Brain pericyte (primary cell): Measurements from ENCODE around the gene WDR38.

ENCODE experiments used
- DNase-seq: peaks from one replicate; pipeline ENCODE4 v3.0.0-alpha.2; 2012; ENCODE audit warnings: low read depth, low spot score

Gene WDR38

DNA sequence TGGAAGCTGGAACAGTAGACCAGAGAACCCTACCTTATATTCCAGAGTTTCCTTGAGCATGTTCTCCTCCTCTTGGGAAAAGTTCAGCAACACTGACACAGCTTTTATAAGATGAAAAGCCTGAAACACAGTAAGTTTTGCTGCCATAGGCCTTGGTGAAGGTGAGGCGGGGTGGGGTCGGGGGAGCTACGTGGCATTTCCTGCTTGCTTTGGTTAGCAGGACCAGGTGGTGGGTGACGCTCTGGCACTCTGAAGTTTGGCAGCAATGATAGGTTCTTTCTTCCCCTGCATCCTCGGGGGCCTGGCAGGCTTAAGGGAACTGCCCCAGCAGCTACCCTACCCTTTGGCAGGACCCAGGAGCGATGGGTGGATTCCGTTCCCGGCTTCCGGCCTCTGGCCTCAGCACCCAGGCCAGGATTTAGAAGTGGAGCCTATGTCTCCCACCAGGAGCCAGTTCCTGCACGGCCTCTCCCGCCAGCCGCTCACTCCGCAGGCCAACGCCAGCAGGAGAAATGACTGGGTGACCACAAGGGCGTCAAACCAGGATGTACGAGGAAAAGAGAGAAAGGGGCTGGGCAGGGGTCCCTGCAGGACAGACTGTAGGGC lies 28.0 kb downstream of the WDR38 start:
- no peak for DNase-seq

DNA sequence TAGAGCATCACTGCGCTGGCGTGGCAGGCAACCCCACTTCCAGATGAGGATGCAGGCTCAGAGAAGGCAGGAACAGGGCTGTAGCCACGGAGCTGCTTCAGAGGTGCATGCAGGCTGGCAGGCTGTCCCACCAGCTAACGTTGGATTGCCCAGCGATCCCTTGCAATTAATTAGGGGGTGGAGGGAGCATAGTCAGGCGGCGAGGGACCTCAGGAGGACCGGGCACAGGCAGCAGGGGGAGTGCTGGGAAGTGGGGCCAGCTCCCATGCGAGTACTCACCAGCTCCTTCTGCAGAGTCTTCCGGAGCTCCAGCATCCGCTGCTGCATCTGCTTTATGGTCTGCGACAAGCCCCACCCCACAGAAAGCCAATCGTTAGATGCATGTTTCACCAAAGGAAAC lies 29.0 kb downstream of the WDR38 start:
- no peak for DNase-seq

DNA sequence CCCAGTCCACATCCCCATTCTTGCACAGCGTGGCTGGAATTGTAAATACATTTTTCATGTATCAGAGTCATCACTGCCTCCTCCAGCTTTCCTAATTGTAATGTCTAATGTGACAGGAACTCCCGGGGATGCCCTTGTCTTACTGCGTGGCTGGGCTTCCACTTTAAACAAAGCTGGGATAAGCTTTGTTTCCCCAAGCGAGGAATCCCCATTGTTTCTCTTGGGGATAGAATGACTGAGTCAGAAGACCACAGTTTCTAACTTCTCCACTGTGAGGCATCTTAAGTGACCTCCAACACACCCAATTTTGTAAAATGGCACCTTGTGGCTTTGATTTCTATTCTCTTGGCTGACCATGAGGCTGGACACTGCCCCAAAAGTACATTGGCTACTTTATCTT lies 31.1 kb downstream of the WDR38 start:
- DNase-seq = no peak

DNA sequence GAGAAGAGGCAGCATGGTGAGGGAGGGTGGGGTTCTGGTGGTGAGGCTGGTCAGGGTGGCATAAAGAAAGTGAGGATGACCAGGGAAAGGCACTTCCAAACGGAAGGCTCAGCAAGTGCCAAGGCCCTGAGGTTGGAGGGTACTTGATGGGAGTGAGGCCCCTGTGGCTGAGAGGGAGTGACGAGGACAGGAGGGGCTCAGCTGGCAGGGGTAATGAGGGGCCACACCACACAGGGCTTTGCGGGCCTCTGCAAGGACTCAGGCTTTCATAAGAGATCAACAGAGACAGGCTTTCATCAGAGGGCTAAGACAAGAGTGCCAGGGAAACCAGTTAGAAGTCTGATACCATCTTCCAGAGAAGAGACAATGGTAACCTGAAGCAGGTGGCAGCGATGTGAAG lies 32.3 kb downstream of the WDR38 start:
- no peak for DNase-seq

DNA sequence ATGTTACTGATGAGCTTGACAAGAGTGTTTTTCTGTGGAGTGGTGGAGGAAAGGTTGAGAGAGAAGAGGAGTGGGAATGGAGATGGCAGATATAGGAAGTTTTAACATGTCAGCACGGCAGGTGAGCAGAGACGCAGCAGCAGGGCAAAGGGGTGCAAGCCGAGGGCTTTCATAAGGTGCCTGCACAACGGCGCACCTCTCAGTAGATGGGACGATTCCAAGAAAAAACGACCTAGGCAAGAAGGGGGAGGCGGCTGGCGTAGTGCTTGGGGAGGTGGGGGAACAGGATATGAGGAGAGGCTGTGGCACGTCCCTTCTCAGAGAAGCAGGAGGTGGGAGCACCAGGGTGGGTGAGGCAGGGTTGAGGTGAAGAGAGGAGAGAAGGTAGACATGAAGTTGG lies 33.2 kb downstream of the WDR38 start:
- DNase-seq = no peak

DNA sequence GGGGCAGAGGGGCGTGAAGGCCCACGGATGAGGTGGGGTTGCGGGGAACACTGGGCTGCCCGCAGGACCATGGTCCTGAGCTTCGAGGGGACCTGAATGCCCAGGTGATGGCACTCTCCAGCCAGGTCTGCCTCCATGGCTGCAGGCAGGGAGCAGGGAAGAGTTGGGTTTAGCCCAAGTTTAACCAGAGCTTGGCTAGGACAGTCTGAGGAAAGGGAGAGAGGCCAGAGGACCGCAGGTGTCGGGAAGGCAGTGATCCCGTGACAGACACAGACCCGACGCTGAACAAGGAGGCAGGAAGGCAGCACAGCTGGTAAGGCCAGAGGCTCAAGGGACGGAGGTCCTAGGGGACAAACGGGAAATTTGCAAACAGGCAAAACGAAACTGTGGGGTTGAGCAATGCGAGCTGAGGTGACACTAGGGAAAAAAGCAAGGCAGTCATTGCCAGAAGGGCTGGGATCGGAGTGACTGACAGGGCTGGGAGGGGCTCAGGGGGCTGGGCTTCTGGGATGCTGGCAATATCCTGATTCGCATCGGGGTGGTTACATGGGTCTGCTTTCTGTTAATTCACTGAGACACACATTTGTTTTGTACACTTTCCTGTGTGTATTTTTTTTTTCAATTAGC lies 33.7 kb downstream of the WDR38 start:
- no peak for DNase-seq

DNA sequence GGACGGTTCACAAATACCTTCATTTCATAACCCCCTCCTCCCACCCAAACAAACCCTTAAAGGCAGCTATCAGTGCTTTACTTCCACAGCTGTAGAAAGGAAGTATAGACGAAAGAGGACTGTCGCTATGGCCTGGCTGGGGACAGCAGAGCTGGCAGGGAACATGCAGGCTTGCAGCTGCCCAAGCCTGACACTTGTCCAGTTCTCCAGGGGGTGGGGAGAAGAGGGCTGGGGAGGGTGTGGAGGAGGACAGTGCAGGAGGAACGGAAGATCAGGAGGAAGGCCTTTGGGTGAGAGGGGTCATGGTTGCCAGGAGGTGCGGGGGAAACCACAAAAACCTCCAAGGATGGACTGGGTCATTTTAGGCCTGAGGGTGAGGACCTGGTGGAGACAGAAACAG lies 34.6 kb downstream of the WDR38 start:
- DNase-seq = no peak

DNA sequence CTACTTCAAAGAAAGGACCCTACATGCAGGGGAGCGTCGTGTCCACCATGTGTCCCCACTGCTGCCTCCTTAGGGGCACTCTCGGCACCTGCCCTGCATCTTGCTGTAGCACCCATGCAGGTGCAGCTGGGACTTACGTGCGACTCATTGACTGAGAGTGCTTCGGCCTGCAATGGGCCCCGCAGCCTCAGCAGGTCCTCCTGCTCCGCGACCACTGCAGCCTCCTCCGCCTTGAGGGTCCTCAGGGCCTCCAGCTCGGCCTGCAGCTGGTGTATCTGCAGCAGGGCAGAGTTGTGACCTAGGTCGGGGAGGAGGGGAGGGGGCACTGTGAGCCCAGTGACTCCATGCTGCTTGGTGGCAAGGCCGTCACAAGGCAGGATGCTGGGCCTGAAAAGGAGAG lies 35.7 kb downstream of the WDR38 start:
- no peak for DNase-seq

DNA sequence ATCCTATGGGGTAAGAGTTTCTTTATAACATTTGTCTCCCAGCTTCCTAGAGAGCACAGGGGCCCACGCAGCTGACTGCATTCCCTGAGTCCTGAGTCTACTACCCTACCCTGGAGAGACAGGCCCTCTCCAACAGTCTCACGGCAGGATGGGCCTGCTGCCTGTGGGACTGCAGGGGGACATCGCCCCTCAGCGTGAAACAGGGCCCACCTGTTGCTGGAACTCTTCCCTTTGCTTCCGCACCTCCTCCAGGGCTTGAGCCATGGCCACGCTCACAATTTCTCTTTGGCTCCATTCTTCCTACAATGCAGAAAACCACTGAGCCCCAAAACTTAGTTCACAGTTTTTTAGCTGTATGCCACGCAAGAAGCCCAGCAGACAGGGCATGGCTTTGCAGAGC lies 36.9 kb downstream of the WDR38 start:
- DNase-seq = no peak

DNA sequence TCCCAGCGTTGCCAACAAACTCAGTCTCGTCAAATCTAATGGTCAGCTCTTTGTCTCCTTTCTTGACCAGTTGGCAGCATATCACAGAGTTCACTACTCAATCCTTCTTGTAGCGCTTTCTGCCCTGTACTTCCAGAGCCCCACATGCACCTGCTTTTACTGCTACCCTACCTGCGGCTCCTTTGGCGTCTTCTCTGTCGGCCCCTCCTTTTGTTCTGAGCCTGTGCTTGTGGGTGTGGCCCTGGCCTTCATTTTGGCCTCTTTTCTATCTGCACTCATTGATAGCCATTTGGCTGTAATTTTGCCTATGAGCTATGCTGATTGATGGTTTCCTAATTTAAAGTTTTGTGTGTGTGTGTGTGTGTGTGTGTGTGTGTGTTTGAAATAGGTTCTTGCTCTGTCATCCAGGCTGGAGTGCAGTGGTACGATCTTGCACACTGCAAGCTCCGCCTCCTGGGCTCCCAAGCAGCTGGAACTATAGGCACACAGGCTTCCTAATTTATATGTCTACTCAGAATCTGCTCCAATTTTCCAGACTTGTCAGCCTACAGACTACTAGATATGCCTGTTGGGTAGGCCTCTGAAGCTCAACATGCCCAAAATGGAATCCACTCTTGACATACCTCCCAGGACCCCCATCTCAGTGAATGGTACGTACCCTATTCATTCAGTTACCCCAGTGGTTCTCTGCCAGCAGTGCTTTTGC lies 40.9 kb downstream of the WDR38 start:
- DNase-seq = no peak

DNA sequence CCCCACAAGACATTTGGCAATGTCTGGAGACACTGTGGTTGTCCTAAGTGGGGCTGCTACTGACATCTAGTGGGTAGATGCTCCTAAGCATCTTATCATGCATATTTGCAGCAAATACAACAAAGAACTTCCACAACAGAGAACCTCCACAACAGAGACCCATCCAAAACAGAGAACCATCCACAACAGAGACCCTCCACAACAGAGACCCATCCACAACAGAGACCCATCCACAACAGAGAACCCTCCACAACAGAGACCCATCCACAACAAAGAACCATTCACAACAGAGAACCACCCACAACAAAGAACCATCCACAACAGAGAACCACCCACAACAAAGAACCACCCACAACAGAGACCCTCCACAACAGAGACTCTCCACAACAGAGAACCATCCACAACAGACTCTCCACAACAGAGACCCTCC lies 41.5 kb downstream of the WDR38 start:
- no peak for DNase-seq

DNA sequence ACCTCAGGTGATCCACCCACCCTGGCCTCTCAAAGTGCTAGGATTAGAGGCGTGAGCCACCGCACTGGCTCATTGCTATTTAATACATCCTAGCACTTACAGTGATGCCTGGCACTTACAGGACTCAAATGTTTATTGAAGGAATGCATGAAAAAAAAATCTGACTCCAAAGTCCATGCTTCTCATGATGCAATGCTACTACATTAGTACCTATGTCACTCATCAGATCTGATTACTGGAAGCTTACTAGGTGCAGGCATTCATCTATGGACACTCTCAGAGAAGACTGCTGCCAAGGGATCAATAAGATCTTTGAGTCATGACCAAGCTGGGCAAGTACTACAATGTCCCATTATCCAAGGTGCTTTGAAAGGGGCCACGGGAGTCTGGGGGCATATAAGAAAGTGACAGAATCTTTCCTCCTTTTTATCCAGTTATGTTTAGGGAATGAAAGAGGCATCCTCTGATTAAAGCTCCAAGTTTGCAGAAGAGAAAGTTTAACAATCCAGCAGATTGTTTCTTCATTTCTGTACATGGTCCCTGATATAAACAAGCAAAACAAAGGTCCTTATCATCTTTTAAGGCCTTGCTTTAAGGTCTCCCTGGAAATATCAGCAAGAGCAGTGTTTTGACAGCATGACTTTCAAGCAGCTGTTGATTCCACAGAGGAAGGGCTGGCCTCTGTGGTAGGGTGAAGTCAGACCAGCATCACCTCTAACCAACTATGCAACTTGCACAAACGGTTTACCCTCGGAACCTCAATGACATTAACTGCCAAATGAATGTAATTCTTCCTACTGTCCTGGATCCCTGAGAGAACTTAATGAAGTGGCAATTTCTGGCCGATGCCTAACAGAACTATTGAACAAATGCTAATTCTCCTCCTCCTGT lies 44.6 kb downstream of the WDR38 start:
- no peak for DNase-seq

DNA sequence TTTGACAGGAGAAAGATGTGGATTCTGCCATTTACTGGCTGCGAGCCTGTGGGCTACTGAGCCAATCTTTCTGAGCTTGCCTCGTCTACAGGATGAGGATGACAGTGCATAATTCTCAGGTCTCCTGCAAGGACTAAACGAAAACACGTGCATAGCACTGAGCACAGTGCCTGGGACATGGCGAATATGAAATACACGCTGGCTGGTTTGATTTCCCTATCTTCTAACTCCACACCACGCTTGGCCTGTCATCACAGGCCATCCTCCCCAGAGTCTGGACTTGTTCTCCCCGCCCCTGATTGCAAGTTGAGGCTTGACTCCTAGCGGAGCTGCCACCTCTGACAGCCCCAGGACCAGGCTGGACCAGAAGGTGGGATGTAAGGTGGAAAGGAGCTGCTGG lies 46.6 kb downstream of the WDR38 start:
- DNase-seq = no peak

DNA sequence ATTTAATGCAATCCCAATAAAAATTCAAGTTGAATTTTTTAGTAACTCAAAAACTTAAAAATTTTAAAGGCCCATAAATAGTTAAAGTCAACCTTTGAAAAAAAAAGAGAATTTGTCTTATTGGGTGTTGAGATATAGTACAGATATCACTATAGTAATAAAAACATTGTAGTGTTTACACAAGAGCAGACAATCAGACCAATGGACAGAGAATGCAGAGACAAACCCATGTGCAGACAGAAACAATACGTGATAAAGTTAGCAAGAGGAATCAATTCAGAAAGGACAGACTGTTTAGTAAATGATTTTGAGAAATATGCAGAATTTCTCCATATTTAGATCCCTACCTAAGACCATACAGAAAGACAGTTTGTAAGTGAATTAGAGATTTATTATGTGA lies 53.7 kb downstream of the WDR38 start:
- no peak for DNase-seq
